ENCODE results near the gene HRH1. TPM values are rescaled to one million over a fixed set of nuclear protein-coding genes. Genes with fewer than 3 reads are reported as not detected.
"Not testable (repeated sequence)": the region's sequence is repeated elsewhere in the genome, so short reads cannot be mapped to it uniquely, and the experiment has no call there.

The HRH1 gene
- total RNA-seq, 3 donors from 2014 or later (not counting 1 experiment from before 2014, with no cell fraction given), result not detected

DNA sequence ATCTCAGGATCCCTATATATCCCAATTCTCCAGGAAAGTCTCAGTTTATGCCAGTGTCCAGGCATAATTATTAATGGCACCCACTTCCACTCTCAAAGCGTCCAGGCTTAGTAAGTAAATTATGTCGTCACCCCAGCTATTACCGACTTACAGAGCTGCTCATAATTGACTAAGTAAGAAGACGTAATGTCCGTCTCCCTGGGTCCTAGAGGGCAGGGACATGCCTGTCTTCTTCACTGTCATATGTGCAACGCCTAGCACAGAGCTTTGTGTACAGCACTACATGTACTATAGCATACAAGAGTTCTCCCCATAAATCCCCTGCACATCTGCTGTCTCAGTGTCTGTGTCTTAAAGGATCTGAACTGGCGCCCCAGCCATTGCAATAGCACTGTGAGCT lies 23.9 kb upstream of the HRH1 start:
- no peak overlapping the region for H3K4me3 Mint-ChIP-seq
- no peaks in the 10 kb centered on the region for H3K4me1 ChIP-seq (ENCODE audit: control insufficient read depth, insufficient read depth, low read length)
- DNase-seq (no peak), ATAC-seq (no peak)
- H3K9me3 Mint-ChIP-seq, result no peaks in the 10 kb centered on the region
- no peaks in the 10 kb centered on the region for H3K36me3 ChIP-seq (ENCODE audit: control insufficient read depth, insufficient read depth, low read length)
- H3K27me3 Mint-ChIP-seq (ENCODE audit: low read depth in 2 of 2), result peaks cover 0 to 7% of the 10 kb centered on the region in 2 donors
- no peaks in the 10 kb centered on the region for H3K9me3 ChIP-seq (ENCODE audit: control insufficient read depth, insufficient read depth, low read length)
- no peak overlapping the region for H3K27ac ChIP-seq (ENCODE audit: low read length)
- no peaks in the 10 kb centered on the region for H3K36me3 Mint-ChIP-seq
- 90% methylated on average over 7 of the region's 7 CpGs for WGBS (ENCODE audit: insufficient coverage)
- H3K27me3 ChIP-seq (ENCODE audit: control insufficient read depth, insufficient read depth, low read length), result no peaks in the 10 kb centered on the region
- H3K4me1 Mint-ChIP-seq, result no peaks in the 10 kb centered on the region
- TF ChIP-seq, protein P1, sequence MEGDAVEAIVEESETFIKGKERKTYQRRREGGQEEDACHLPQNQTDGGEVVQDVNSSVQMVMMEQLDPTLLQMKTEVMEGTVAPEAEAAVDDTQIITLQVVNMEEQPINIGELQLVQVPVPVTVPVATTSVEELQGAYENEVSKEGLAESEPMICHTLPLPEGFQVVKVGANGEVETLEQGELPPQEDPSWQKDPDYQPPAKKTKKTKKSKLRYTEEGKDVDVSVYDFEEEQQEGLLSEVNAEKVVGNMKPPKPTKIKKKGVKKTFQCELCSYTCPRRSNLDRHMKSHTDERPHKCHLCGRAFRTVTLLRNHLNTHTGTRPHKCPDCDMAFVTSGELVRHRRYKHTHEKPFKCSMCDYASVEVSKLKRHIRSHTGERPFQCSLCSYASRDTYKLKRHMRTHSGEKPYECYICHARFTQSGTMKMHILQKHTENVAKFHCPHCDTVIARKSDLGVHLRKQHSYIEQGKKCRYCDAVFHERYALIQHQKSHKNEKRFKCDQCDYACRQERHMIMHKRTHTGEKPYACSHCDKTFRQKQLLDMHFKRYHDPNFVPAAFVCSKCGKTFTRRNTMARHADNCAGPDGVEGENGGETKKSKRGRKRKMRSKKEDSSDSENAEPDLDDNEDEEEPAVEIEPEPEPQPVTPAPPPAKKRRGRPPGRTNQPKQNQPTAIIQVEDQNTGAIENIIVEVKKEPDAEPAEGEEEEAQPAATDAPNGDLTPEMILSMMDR (IDR thresholded peaks at IDR 0.05), result no peak
- intact Hi-C loops (cut with micrococcal nuclease), result no loop called here
- H3K4me3 ChIP-seq (ENCODE audit: low read length), result no peak overlapping the region
- H3K27ac Mint-ChIP-seq, result no peak overlapping the region

DNA sequence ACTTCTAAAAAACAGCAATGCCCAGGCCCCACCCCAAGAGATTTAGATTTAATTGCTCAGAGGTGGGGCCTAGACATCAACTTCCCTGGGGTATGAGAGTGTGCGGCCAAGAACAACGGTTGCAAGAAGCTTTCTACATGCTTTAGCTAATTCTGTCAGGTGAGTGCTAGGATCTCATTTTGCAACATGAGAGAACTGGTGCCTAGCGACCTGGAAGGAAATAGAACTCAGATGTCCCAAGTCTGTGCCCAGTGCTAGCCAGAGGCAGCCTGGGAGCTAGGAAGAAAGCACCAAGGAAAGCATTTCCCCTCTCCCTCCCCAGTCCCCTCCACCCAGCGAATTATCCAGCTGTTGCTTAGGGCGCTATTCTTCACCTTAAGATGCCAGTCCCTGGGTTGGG lies 22.9 kb upstream of the HRH1 start:
- WGBS (ENCODE audit: insufficient coverage), result 82% methylated on average over 3 of the region's 5 CpGs
- Histone ChIP-seq H3K27me3 (ENCODE audit: control insufficient read depth, insufficient read depth, low read length) (no peaks in the 10 kb centered on the region), H3K27ac (ENCODE audit: low read length) (no peak overlapping the region), H3K4me3 (ENCODE audit: low read length) (no peak overlapping the region), H3K4me1 (ENCODE audit: control insufficient read depth, insufficient read depth, low read length) (no peaks in the 10 kb centered on the region), H3K36me3 (ENCODE audit: control insufficient read depth, insufficient read depth, low read length) (no peaks in the 10 kb centered on the region), H3K9me3 (ENCODE audit: control insufficient read depth, insufficient read depth, low read length) (no peaks in the 10 kb centered on the region)
- no peak for ATAC-seq
- no peak for DNase-seq
- Mint-ChIP-seq H3K27ac (no peak overlapping the region), H3K9me3 (no peaks in the 10 kb centered on the region), H3K4me1 (no peaks in the 10 kb centered on the region), H3K36me3 (no peaks in the 10 kb centered on the region), H3K27me3 (ENCODE audit: low read depth in 2 of 2) (peaks cover 0 to 2% of the 10 kb centered on the region in 2 donors), H3K4me3 (no peak overlapping the region)
- intact Hi-C loops (cut with micrococcal nuclease), result no loop called here
- TF ChIP-seq, protein P1 (IDR thresholded peaks at IDR 0.05), result no peak

DNA sequence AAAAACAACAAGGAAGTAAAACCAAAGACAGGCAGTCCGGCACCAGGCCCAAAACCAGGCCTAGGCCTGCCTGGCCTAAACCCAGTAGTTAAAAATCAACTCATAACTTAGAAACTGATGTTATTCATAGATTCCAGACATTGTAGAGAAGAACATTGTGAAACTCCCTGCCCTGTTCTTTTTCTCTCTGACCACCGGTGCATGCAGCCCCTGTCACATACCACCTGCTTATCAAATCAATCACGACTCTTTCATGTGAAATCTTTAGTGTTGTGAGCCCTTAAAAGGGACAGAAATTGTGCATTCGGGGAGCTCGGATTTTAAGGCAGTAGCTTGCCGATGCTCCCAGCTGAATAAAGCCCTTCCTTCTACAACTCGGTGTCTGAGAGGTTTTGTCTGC lies 22.4 kb upstream of the HRH1 start:
- H3K4me3 ChIP-seq (ENCODE audit: low read length); H3K27ac ChIP-seq (ENCODE audit: low read length); H3K9me3 ChIP-seq (ENCODE audit: control insufficient read depth, insufficient read depth, low read length); H3K9me3 Mint-ChIP-seq; H3K27me3 Mint-ChIP-seq (ENCODE audit: low read depth in 2 of 2); intact Hi-C loops (cut with micrococcal nuclease); H3K27me3 ChIP-seq (ENCODE audit: control insufficient read depth, insufficient read depth, low read length); H3K4me1 ChIP-seq (ENCODE audit: control insufficient read depth, insufficient read depth, low read length); H3K27ac Mint-ChIP-seq; H3K36me3 Mint-ChIP-seq; DNase-seq; H3K36me3 ChIP-seq (ENCODE audit: control insufficient read depth, insufficient read depth, low read length); H3K4me1 Mint-ChIP-seq; H3K4me3 Mint-ChIP-seq; ATAC-seq: not testable (repeated sequence)
- 83% methylated on average over 1 of the region's 7 CpGs for WGBS (ENCODE audit: insufficient coverage)

DNA sequence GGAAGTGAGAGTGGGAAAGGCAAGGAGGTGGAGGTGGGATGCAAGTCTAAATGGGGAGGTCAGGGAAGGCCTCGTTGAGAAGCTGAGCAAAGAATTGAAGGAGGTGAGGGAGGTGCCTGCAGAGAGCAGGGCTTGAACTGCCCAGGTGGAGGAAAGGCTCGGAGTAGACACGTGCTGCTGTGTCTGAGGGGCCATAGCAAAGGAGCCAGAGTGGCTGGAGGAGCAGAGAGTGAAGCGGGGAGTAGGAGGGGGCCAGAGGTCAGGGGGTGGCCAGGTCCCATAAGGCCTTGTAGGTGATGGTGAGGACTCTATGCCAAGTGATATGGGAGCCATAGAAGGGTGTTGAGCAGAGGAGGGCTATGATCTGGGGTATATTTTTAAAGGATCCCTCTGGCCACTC lies 21.4 kb upstream of the HRH1 start:
- Mint-ChIP-seq H3K4me1 (no peaks in the 10 kb centered on the region), H3K27me3 (ENCODE audit: low read depth in 2 of 2) (no peaks in the 10 kb centered on the region), H3K9me3 (no peaks in the 10 kb centered on the region), H3K4me3 (no peak overlapping the region), H3K36me3 (no peaks in the 10 kb centered on the region), H3K27ac (no peak overlapping the region)
- Histone ChIP-seq H3K4me1 (ENCODE audit: control insufficient read depth, insufficient read depth, low read length) (no peaks in the 10 kb centered on the region), H3K36me3 (ENCODE audit: control insufficient read depth, insufficient read depth, low read length) (no peaks in the 10 kb centered on the region), H3K9me3 (ENCODE audit: control insufficient read depth, insufficient read depth, low read length) (no peaks in the 10 kb centered on the region), H3K4me3 (ENCODE audit: low read length) (no peak overlapping the region), H3K27ac (ENCODE audit: low read length) (no peak overlapping the region), H3K27me3 (ENCODE audit: control insufficient read depth, insufficient read depth, low read length) (no peaks in the 10 kb centered on the region)
- WGBS (ENCODE audit: insufficient coverage), result 87% methylated on average over 4 of the region's 4 CpGs
- TF ChIP-seq, protein P1 (IDR thresholded peaks at IDR 0.05), result no peak
- intact Hi-C loops (cut with micrococcal nuclease), result no loop called here
- no peak for ATAC-seq
- no peak for DNase-seq
